A549 (cell line): ENCODE data around the gene HUNK. TPM values are rescaled to one million over a fixed set of nuclear protein-coding genes. Genes with fewer than 3 reads are reported as not detected.

Source experiments
- ATAC-seq, 2 experiments: fragments of 200-7000 bp in 1 of 2; fragments of >200 bp in 1 of 2; cut with Nextera tagmentation in 1 of 2; cut with Tn5 transposase in 1 of 2; 3 replicates each; pipeline versions ENCODE4 v1.8.0 to v1.9.1; 2018 to 2020; ENCODE audit warnings: mild to moderate bottlenecking in 1 of 2, moderate library complexity in 1 of 2
- CTCF ChIA-PET: fragments of 300-600 bp; sonication (Branson Sonifier 250); formaldehyde crosslinking; extraction: SDS; loops from one replicate; lab custom pipeline; 2021; ENCODE audit warnings: antibody characterized with exemption, inconsistent platforms; lab: Yijun Ruan, JAX
- POLR2A ChIA-PET: fragments of 350-600 bp; formaldehyde crosslinking; extraction: SDS; loops from one replicate; lab custom pipeline; 2021; ENCODE audit warnings: antibody characterized with exemption, inconsistent platforms; lab: Yijun Ruan, JAX
- DNase-seq, 2 experiments: peaks; one replicate each; pipeline versions ENCODE4 v3.0.0 to v3.0.0-alpha.2; 2011 to 2016; ENCODE audit warnings: low read depth in 1 of 2, low spot score in 1 of 2
- FAIRE-seq: peaks from 2 replicates; lab custom pipeline; 2011; peaks lifted over from hg19 to GRCh38; lab: Jason Lieb, UNC
- H3K27ac ChIP-seq, 2 experiments: fragments of >200 bp; sonication (Bioruptor Twin); formaldehyde crosslinking; 3 replicates each; pipeline ENCODE4 v1.5.1; 2016 to 2017
- H3K4me1 ChIP-seq: fragments of >200 bp; sonication (Bioruptor Twin); formaldehyde crosslinking; 3 replicates; pipeline ENCODE4 v1.6.1; 2016
- H3K4me2 ChIP-seq: fragments of >200 bp; sonication (Bioruptor Twin); formaldehyde crosslinking; 3 replicates; pipeline ENCODE4 v1.6.1; 2016
- H3K4me3 ChIP-seq: fragments of >200 bp; sonication (Bioruptor Twin); formaldehyde crosslinking; 3 replicates; pipeline ENCODE4 v1.5.1; 2016
- H3K9me3 ChIP-seq: fragments of >200 bp; sonication (Bioruptor Twin); formaldehyde crosslinking; 3 replicates; pipeline ENCODE4 v1.6.1; 2016
- ATOH8 ChIP-seq: fragments of 250-450 bp; sonication (Bioruptor Pico); IDR thresholded peaks from 2 replicates; pipeline ENCODE4 v1.5.0; 2020; ENCODE audit warnings: low read depth, mild to moderate bottlenecking, moderate library complexity
- BCL3 ChIP-seq: fragments of >200 bp; sonication (Bioruptor Twin); formaldehyde crosslinking; IDR thresholded peaks from 3 replicates; pipeline ENCODE4 v1.6.1; 2016
- CBX2 ChIP-seq: fragments of 200-600 bp; sonication (generic); IDR thresholded peaks from 2 replicates; pipeline ENCODE4 v1.6.1; 2016; ENCODE audit warnings: low read depth, mild to moderate bottlenecking, borderline replicate concordance
- CBX8 ChIP-seq: fragments of 200-600 bp; sonication (generic); IDR thresholded peaks from 2 replicates; pipeline ENCODE4 v1.6.1; 2016
- CEBPB ChIP-seq, 2 experiments: fragments of >200 bp in 1 of 2; sonication (Bioruptor Twin) in 1 of 2; formaldehyde crosslinking in 1 of 2; IDR thresholded peaks; 2 replicates each; pipeline ENCODE4 v1.6.1; 2012 to 2016
- CHD2 ChIP-seq: fragments of 150-350 bp; IDR thresholded peaks from 2 replicates; pipeline ENCODE4 v1.6.1; 2014; ENCODE audit warnings: low read length; ENCODE audit not compliant: partially characterized antibody
- CHD4 ChIP-seq: fragments of 200-600 bp; sonication (generic); IDR thresholded peaks from 2 replicates; pipeline ENCODE4 v1.6.1; 2016; ENCODE audit warnings: antibody characterized with exemption, mild to moderate bottlenecking, borderline replicate concordance
- EHF ChIP-seq: fragments of 250-450 bp; sonication (Bioruptor Pico); IDR thresholded peaks from 2 replicates; pipeline ENCODE4 v1.5.0; 2020; ENCODE audit warnings: mild to moderate bottlenecking
- EHMT2 ChIP-seq: fragments of 200-600 bp; sonication (generic); IDR thresholded peaks from 2 replicates; pipeline ENCODE4 v1.6.1; 2016; ENCODE audit warnings: antibody characterized with exemption, low read depth, mild to moderate bottlenecking, moderate library complexity
- FOSB ChIP-seq: fragments of 250-450 bp; sonication (Bioruptor Pico); IDR thresholded peaks from 2 replicates; pipeline ENCODE4 v1.5.0; 2020; ENCODE audit warnings: mild to moderate bottlenecking, moderate library complexity
- HDAC2 ChIP-seq: fragments of 200-600 bp; sonication (generic); IDR thresholded peaks from 2 replicates; pipeline ENCODE4 v1.6.1; 2016
- HOXB13 ChIP-seq: fragments of 250-450 bp; sonication (Bioruptor Pico); IDR thresholded peaks from 2 replicates; pipeline ENCODE4 v1.5.0; 2020; ENCODE audit warnings: low read depth, mild to moderate bottlenecking, moderate library complexity
- JUN ChIP-seq, 2 experiments: fragments of >200 bp; sonication (Bioruptor Twin); formaldehyde crosslinking; IDR thresholded peaks; 2 replicates in 1 of 2; 3 replicates in 1 of 2; pipeline ENCODE4 v1.6.1; 2016 to 2017
- JUNB ChIP-seq: fragments of >200 bp; sonication (Bioruptor Twin); formaldehyde crosslinking; IDR thresholded peaks from 2 replicates; pipeline ENCODE4 v1.6.1; 2016
- KDM1A ChIP-seq: fragments of 200-600 bp; sonication (generic); IDR thresholded peaks from 2 replicates; pipeline ENCODE4 v1.6.1; 2016; ENCODE audit warnings: low read depth, mild to moderate bottlenecking
- MAFK ChIP-seq: fragments of 450-650 bp; IDR thresholded peaks from 2 replicates; pipeline ENCODE4 v1.6.1; 2014; ENCODE audit not compliant: partially characterized antibody
- MAZ ChIP-seq: fragments of 150-350 bp; IDR thresholded peaks from 2 replicates; pipeline ENCODE4 v1.6.1; 2014; ENCODE audit warnings: antibody characterized with exemption, low read depth, low read length, borderline replicate concordance
- MYC ChIP-seq: IDR thresholded peaks from 2 replicates; pipeline ENCODE4 v1.6.1; 2012; ENCODE audit warnings: mild to moderate bottlenecking, inconsistent platforms, low read length, improper control_type of control experiment, borderline replicate concordance
- NPAS2 ChIP-seq: fragments of 250-450 bp; sonication (Bioruptor Pico); IDR thresholded peaks from 2 replicates; pipeline ENCODE4 v1.8.0; 2022; ENCODE audit warnings: mild to moderate bottlenecking, moderate library complexity, borderline replicate concordance
- PBX3 ChIP-seq: IDR thresholded peaks from 2 replicates; pipeline ENCODE4 v1.6.1; 2012
- POLR2A ChIP-seq: IDR thresholded peaks from 2 replicates; pipeline ENCODE4 v1.6.1; 2012; ENCODE audit warnings: mild to moderate bottlenecking, low read length
- RAD21 ChIP-seq, 2 experiments: fragments of >200 bp in 1 of 2; sonication (Bioruptor Twin) in 1 of 2; formaldehyde crosslinking in 1 of 2; IDR thresholded peaks in 1 of 2; conservative IDR thresholded peaks in 1 of 2; 2 replicates in 1 of 2; 3 replicates in 1 of 2; pipeline ENCODE4 v1.6.1; 2012 to 2018; ENCODE audit warnings: inconsistent platforms in 1 of 2
- RARB ChIP-seq: fragments of 250-450 bp; sonication (Bioruptor Pico); IDR thresholded peaks from 2 replicates; pipeline ENCODE4 v1.8.0; 2021; ENCODE audit warnings: mild to moderate bottlenecking, moderate library complexity
- RCOR1 ChIP-seq: fragments of 150-350 bp; IDR thresholded peaks from 2 replicates; pipeline ENCODE4 v1.6.1; 2014; ENCODE audit warnings: antibody characterized with exemption, low read length, low read depth
- RFX5 ChIP-seq: fragments of 450-650 bp; IDR thresholded peaks from 2 replicates; pipeline ENCODE4 v1.7.1; 2014; ENCODE audit warnings: antibody characterized with exemption, mild to moderate bottlenecking, moderate library complexity
- RNF2 ChIP-seq: fragments of 200-600 bp; sonication (generic); IDR thresholded peaks from 2 replicates; pipeline ENCODE4 v1.6.1; 2016; ENCODE audit warnings: low read depth, mild to moderate bottlenecking, antibody characterized with exemption, moderate library complexity, borderline replicate concordance
- SMC3 ChIP-seq: fragments of >200 bp; sonication (Bioruptor Twin); formaldehyde crosslinking; IDR thresholded peaks from 3 replicates; pipeline ENCODE4 v1.6.1; 2018; ENCODE audit warnings: inconsistent platforms
- SREBF2 ChIP-seq: fragments of 450-650 bp; IDR thresholded peaks from 2 replicates; pipeline ENCODE4 v1.6.1; 2014; ENCODE audit warnings: mild to moderate bottlenecking, moderate library complexity
- ZNF302 ChIP-seq: fragments of 250-450 bp; sonication (Bioruptor Pico); IDR thresholded peaks from 2 replicates; pipeline ENCODE4 v1.9.0; 2021; ENCODE audit warnings: inconsistent platforms, mild to moderate bottlenecking, moderate library complexity
- ZSCAN20 ChIP-seq: fragments of 250-450 bp; sonication (Bioruptor Pico); IDR thresholded peaks from 2 replicates; pipeline ENCODE4 v1.8.0; 2022; ENCODE audit warnings: mild to moderate bottlenecking, moderate library complexity
- WGBS: methylation state at CpG from one replicate; pipeline ENCODE4 v1.1.6; 2017; ENCODE audit errors: missing lambda C conversion rate; 5-methylcytosine and 5-hydroxymethylcytosine counted together
- polyA plus RNA-seq, 4 experiments: library from polyadenylated mRNA; depleted of rRNA in 3 of 4; stranded (reverse); fragments of >200 nt; fragmentation: RNase III in 1 of 4; extraction: RNeasy Plus Mini Kit Qiagen cat#74134 plus additional on column Dnase treatment in 1 of 4; gene quantifications; 2 replicates in 3 of 4; 3 replicates in 1 of 4; pipeline ENCODE4 v1.2.3, GENCODE V29; 2011 to 2017
- TF ChIP-seq, protein P1 (sequence below): fragments of >200 bp; sonication (Bioruptor Twin); formaldehyde crosslinking; IDR thresholded peaks from 2 replicates; pipeline ENCODE4 v1.6.1; 2016

Gene HUNK
- polyA plus RNA-seq, 2 of the 4 experiments (the other 2 are of a cell fraction), result 0.44 to 0.52 TPM

DNA sequence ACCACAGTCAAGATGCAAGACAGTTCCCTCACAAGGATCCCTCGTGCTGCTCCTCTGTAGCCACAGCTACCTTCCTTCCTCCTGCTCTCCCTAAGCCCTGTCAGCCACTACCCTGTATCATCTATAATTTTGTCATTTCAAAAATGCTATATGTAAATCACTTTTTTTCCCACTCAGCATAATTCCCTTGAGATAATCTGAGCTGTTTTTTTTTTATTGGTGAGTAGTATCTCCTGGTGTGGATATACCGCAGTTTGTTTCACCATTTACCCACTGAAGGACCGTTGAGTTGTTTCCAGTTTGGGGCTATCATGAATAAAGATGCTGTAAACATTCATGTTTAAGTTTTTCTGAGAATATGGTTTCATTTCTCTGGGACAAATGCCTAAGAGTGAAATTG is 88.2 kb downstream of the HUNK start:
- ChIA-PET POLR2A (no interaction called here), CTCF (interaction anchor here (0.9 kb wide), 1 partner anchor 21 kb away, joined by 5 read pairs; no protein-coding TSS in a partner anchor)
- no peak for FAIRE-seq
- no peak overlapping the region for H3K4me3 ChIP-seq
- WGBS, result 38% methylated on average over 3 of the region's 3 CpGs
- ATAC-seq, result no peak
- H3K4me1 ChIP-seq, result no peaks in the 10 kb centered on the region
- H3K9me3 ChIP-seq, result no peaks in the 10 kb centered on the region
- H3K27ac ChIP-seq, result no peak overlapping the region
- DNase-seq, result no peak
- TF ChIP-seq KDM1A (no peak), MYC (no peak), CHD4 (no peak), CBX2 (no peak), FOSB (CRISPR knock-in tag) (no peak), EHMT2 (no peak), CBX8 (no peak), HOXB13 (CRISPR knock-in tag) (no peak), HDAC2 (no peak), RNF2 (no peak), CEBPB (IDR thresholded peaks at IDR 0.05) (no peak), RAD21 (conservative IDR thresholded peaks at IDR 0.05 in 1 of 2, IDR thresholded peaks at IDR 0.05 in 1 of 2) (no peak)
- TF ChIP-seq, all 56 proteins: peak for 0
- no peak overlapping the region for H3K4me2 ChIP-seq

GRCh38 chr21:31961704-31962103 is 88.9 kb downstream of the HUNK start:
- Histone ChIP-seq H3K9me3 (no peaks in the 10 kb centered on the region), H3K4me2 (no peak overlapping the region), H3K4me3 (no peak overlapping the region), H3K27ac (no peak overlapping the region), H3K4me1 (no peaks in the 10 kb centered on the region)
- no peak for FAIRE-seq
- DNase-seq, result no peak
- no peak for TF ChIP-seq CBX8
- TF ChIP-seq ATOH8, result no peak
- TF ChIP-seq MAFK, result no peak
- no peak for TF ChIP-seq SREBF2
- ChIA-PET CTCF (no interaction called here), POLR2A (no interaction called here)
- ATAC-seq, result no peak
- WGBS, result 80% methylated on average over 1 of the region's 1 CpG

DNA sequence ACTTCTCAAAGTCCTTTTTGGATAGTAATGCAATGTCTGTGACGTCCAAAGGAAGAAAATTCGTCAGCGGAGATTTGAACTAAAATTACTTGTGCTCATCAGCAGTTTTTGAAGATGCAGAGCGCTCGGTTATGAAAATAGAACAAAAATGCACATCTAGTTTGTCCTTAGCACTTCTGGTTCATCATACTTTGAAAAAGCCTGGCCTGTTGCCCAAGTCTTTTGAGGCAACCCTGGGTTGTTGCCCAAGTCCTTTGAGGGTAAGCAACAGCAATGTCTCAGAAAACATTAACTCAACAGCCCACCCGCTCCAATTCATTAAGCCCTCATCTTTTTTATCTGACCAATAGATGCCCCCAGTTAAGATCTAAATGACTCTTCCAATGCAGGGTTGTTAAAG is 91.9 kb downstream of the HUNK start:
- ATAC-seq (no peak), DNase-seq (no peak), FAIRE-seq (no peak)
- Histone ChIP-seq H3K4me2 (no peak overlapping the region), H3K4me3 (no peak overlapping the region), H3K4me1 (no peaks in the 10 kb centered on the region), H3K27ac (no peak overlapping the region), H3K9me3 (no peaks in the 10 kb centered on the region)
- no peak for TF ChIP-seq RARB
- TF ChIP-seq, protein P1, sequence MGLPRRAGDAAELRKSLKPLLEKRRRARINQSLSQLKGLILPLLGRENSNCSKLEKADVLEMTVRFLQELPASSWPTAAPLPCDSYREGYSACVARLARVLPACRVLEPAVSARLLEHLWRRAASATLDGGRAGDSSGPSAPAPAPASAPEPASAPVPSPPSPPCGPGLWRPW, result no peak
- no peak for TF ChIP-seq PBX3
- TF ChIP-seq BCL3, result no peak
- no peak for TF ChIP-seq JUNB
- no peak for TF ChIP-seq MAZ
- no peak for TF ChIP-seq RCOR1
- TF ChIP-seq ZSCAN20 (CRISPR knock-in tag), result no peak
- no peak for TF ChIP-seq RFX5
- TF ChIP-seq SMC3, result no peak
- TF ChIP-seq EHF (CRISPR knock-in tag), result no peak
- TF ChIP-seq JUN (IDR thresholded peaks at IDR 0.05), result no peak
- no peak for TF ChIP-seq ZNF302 (CRISPR knock-in tag)
- no peak for TF ChIP-seq NPAS2 (CRISPR knock-in tag)
- no peak for TF ChIP-seq ATOH8
- no peak for TF ChIP-seq CHD2
- TF ChIP-seq POLR2A, result no peak
- POLR2A ChIA-PET, result interaction anchor here (0.7 kb wide), 1 partner anchor 538 kb away, joined by 3 read pairs; no protein-coding TSS in a partner anchor
- 70% methylated on average over 6 of the region's 6 CpGs for WGBS
- CTCF ChIA-PET, result interaction anchor here (0.5 kb wide), 1 partner anchor 16 kb away, joined by 3 read pairs; no protein-coding TSS in a partner anchor
